ENCODE results near the gene TBC1D22A. TPM values are rescaled to one million over a fixed set of nuclear protein-coding genes. Genes with fewer than 3 reads are reported as not detected.
A peak's percentile ranks its signal among the peaks of the same experiment; 100 is the strongest.

The TBC1D22A gene
- total and polyA plus RNA-seq, 9 of the 15 experiments (the other 6 are each of a cell fraction or from before 2014, with no cell fraction given), result 0.20 to 11.5 (median 5.2) TPM

GRCh38 chr22:46913351-46913750 is 150.9 kb downstream of the TBC1D22A start:
- POLR2A ChIA-PET, result no interaction called here
- DNase-seq (ENCODE audit: extremely low read depth in 1 of 4, low spot score in 3 of 4), result no peak
- CTCF ChIA-PET (ENCODE audit: low intra/inter-chr PET ratio), result no interaction called here
- Histone ChIP-seq H3K27me3 (ENCODE audit: control insufficient read depth in 2 of 2, insufficient read depth in 2 of 2, low read length in 2 of 2) (no peaks in the 10 kb centered on the region), H3K27ac (ENCODE audit: extremely low read depth, low read depth, low read length) (no peak overlapping the region), H3K4me1 (replicated peaks in 1 of 2; ENCODE audit: control insufficient read depth in 2 of 2, insufficient read depth in 2 of 2, low read length in 2 of 2) (no peaks in the 10 kb centered on the region; a peak in 2 of 5 replicates), H4K20me1 (replicated peaks; ENCODE audit: control insufficient read depth, insufficient read depth, low read length) (0 out of 2 replicates have a peak, but pooled peaks cover 4% of the 10 kb centered on the region), H3K9me3 (replicated peaks; ENCODE audit: control insufficient read depth, insufficient read depth, low read depth, low read length) (no peaks in the 10 kb centered on the region), H3K36me3 (ENCODE audit: control insufficient read depth, insufficient read depth, low read length) (0 out of 3 replicates have a peak, but pooled peaks cover 2% of the 10 kb centered on the region), H3K9me1 (ENCODE audit: control insufficient read depth, insufficient read depth, low read length) (no peaks in the 10 kb centered on the region), H3K79me2 (ENCODE audit: control insufficient read depth, insufficient read depth, low read length) (no peaks in the 10 kb centered on the region), H3K4me2 (ENCODE audit: insufficient read depth, low read length) (no peak overlapping the region), H2AFZ (ENCODE audit: low read depth, low read length) (no peak overlapping the region), H3K4me3 (no peak overlapping the region), H3K9ac (ENCODE audit: insufficient read depth in 1 of 2, low read depth in 2 of 2, low read length in 2 of 2) (no peak overlapping the region)
- in situ Hi-C loops (cut with MboI), result no loop called here
- intact Hi-C loops (cut with micrococcal nuclease), result no loop called here
- WGBS (ENCODE audit: insufficient coverage, low coverage, missing lambda C conversion rate), result 30% methylated on average over 3 of the region's 3 CpGs
- no peak for TF ChIP-seq JUNB (CRISPR knock-in tag; conservative IDR thresholded peaks at IDR 0.05)
- no peak for TF ChIP-seq NKRF (IDR thresholded peaks at IDR 0.05; ENCODE audit: borderline replicate concordance)
- TF ChIP-seq RBM14 (IDR thresholded peaks at IDR 0.05; ENCODE audit: borderline replicate concordance, insufficient read depth, low read depth, low read length), result no peak
- no peak for TF ChIP-seq CHD4 (IDR thresholded peaks at IDR 0.05; ENCODE audit: insufficient read depth, insufficient replicate concordance, low read depth, low read length, poor library complexity, severe bottlenecking)
- no peak for TF ChIP-seq DIDO1 (tag; IDR thresholded peaks at IDR 0.05; ENCODE audit: low read depth)
- no peak for TF ChIP-seq ZNF507 (tag; conservative IDR thresholded peaks at IDR 0.05)
- ATAC-seq, result no peak
- no peak for FAIRE-seq
- TSS peak; percentile 25 for BruUV-seq (replicated peaks)

Measured in K562 (cell line).